ENCODE measurements around the gene USH2A.

The USH2A gene

DNA sequence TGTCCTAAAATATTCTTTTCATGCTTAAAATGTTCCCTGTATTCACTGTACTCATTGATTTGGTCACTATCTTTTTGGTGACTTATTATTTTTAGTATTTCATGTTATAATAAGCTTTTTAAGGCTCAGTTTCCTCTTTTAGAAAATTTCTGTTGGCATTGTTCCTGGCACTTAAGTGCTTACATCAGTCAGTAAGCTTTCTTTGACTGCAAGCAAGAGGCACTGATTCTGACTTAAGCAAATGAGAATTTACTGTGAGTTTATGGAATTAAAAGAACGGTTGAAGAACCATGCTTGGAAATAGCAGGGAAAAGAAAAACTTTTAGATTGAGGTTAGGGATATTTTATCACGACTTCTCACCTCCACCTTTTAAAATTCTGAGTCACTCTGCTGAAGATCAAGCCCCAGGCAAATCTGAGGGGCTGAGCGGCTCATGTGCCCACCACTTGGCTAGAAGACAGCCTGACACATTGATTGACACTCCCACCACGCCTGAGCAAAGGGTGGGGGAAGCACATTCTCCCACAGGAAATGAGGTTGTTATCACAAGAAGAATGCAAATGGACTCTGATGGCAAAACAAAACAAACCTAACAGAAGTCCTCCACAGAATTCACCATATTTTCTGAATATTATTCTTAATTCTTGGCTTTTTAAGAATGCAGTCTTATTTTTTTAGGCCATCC, 753.3 kb downstream of the USH2A start:
- no peak for DNase-seq

DNA sequence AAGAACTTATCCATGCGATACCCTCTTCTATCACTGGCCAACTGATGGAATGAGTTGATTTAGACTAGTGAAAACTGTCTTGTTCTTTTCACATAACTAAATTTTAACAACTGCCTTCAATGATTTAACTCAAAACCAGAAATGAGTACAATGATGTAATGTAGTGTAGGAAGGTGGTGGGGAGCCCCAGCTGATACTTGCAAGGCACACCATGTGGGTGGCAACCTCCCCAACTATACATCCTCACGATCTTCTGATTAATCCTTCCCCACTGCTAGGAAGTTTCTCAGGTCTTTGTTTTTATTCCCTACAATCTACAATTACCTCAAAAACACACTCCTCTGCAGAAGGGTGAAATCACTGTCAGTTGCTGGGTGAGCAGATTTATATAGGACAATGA, 755.5 kb downstream of the USH2A start:
- no peak for DNase-seq

DNA sequence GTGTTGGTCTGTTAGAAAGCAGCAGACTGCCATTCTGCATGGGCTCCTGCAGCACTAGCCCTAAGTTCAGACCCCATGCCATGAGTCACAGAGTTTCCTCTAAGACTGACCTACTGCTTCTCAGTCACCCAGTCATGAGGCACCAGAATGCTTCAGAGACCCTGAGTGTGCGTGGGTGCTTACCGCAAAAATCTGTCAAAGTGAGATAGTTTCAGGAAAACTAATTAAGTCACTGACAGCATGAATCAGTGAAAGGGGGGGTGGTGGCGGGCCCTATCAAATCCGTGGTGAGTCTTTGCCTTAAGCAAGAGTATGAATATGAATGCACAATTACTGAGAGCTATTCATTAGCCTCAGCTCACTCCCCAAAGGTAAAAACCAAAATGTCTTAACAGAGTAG, 758.0 kb downstream of the USH2A start:
- DNase-seq = no peak

GRCh38 chr1:215661033-215661432, 762.2 kb downstream of the USH2A start:
- no peak for DNase-seq

DNA sequence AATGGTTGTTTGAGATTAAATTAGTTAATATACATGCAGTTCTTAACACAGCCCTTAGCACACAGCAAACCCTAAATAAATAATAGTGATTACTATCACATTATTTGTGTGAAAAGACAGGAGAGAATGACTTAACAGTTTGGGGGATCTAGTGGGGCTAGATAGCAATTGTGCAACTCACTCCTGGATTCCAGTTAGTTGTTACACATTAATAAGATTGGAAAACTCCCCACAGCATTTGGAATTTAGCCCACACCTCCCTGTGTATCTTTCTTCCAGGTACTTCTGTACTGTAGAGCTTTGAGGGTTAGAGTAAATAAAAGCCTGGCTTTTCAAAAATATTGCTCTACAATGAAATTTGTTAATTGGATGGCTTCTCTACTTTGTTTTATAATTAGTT, 763.0 kb downstream of the USH2A start:
- no peak for DNase-seq

DNA sequence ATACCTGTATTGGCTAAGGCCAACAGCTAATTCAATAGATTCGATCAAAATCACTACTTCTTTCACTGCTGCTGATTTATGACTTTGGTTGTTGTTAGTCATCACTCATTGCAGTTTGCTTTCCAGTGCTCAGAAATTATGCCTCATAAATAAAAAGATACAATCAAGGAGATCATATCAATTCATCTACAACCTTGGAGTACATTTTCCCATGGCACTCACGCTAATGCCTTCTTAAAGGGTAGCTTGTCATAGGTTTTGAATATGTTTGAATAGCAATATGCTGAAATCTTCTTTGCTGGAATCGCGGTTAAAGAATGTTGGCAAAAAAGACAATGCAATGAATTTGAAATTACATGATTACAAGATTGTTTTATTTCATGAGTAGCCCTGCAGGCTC, 766.2 kb downstream of the USH2A start:
- no peak for DNase-seq

DNA sequence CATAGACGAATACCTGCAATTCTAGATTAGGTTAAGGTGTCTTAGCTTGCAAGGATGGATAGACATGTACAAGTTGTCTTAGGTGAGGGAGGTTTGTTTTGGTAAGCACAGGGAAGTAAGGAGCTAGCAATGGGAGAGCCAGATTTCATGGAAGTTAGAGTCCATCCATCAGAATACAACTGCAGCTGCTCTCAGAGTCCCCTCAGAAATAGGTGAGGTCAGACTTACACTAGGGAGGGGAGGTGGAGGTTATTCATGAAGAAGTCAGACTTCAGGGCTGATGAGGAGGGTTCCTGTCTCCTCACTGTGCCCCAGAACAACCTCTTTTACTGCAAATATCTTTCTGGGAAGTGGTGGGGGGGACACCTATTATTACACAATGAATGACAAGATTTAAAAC, 770.9 kb downstream of the USH2A start:
- DNase-seq = no peak

DNA sequence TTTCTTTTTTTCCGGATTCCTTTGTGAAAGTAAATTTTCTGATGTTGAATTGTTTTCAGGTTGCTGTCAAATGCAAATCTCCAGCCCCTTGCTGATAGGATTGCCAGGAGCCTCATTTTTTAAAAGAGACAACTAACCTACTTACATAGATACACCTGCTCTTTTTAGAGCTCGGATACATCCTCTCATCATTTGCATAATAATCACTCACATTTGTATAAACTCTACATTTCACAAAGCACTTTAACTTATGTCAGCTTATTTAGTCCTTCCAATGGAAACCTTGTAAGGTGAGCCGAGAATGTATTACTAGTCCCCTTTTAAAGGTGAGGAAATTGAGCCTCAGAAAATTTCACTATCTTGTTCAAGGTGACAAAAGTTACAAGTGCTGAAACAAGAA, 771.4 kb downstream of the USH2A start:
- DNase-seq = no peak

GRCh38 chr1:215650446-215651149, 772.6 kb downstream of the USH2A start:
- no peak for DNase-seq

- DNase-seq = no peak
These were observed 774.3 kb downstream of the USH2A start for GRCh38 chr1:215648957-215649356.

DNA sequence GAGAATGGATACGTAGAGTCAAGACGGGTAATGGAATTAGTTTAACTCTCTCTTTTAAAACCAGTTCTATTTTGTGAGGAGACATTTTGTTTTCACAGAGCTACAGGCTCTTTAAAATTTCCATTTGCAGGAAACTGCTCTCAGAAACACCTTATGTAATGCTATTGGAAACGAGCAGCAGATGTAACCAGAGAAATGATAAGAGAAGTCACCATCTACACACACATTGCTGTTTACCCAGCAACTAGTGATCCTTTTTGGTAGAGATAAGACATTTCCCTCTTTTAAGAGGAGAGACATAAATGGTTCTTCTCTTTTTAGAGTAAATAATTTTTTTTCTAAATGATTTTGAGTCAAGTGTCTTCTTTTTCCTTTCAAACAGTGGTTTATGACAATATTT, 775.5 kb downstream of the USH2A start:
- DNase-seq = no peak

DNA sequence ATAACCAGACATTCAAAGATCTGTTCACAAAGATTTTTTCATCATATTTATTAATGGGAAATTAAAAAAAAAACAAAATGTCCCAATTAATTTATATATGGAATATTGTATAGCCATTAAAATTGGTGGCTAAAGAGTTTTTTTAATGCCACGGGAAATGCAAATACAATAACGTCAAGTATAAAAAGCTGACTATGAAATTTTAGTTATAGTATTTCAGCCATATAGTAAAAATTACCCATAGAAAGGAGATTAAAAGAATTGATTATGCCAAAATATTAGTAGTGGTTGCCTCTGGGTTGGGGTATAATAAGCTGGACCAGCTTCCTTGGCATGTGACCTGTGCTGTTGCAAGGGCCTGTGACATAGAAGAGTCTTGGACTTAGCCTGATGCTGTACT, 777.4 kb downstream of the USH2A start:
- DNase-seq = no peak

DNA sequence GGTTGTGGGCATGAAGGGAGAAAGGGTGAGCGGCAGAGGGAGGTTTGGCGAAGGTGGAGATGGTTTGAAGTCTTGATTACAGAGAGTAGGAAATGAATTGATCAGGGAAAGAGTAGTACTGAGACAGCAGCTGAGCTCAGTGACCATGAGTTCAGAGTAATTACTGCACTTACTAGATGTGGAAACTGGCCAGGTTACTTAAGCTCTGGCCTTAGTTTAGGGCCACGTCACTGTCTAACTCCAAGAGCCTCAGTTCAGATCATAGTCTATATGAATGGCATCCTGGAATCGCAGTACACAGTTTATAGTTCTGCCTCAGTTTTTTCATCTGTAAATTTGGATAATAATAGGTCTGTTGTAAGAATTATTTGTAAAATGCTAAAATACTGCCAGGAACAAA, 778.1 kb downstream of the USH2A start:
- no peak for DNase-seq

- no peak for DNase-seq
These were observed 779.5 kb downstream of the USH2A start for GRCh38 chr1:215643592-215644321.

- DNase-seq = no peak
These were observed 782.7 kb downstream of the USH2A start for GRCh38 chr1:215640429-215641148.

DNA sequence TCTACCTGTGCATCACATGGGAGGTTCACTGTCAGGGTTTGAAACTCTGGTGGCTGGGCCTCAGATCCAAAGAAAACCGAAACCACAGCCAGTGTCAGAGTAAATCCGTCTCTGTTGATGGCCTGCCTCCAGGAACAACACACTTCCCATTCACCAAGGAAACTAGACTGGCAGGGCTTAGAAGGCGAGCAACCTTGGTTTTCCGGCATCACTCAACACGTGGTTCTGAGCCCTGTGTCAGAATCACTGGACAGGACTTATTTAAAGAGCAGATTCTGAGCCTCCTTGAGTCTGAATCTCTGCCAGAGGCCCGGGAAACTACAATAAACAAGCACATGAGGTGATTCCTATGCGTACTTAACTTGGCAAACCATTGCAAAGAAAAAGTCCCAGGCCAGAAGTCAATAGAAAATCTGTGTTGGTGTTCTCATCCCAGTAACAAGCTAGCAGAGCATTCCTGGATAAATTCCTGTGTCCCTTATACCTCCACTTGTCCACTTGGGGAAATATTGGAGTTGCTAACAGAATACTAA, 786.1 kb downstream of the USH2A start:
- no peak for DNase-seq

- DNase-seq = no peak
These were observed 786.8 kb downstream of the USH2A start for GRCh38 chr1:215636258-215636965.

- DNase-seq = no peak
These were observed 787.4 kb downstream of the USH2A start for GRCh38 chr1:215635827-215636226.

DNA sequence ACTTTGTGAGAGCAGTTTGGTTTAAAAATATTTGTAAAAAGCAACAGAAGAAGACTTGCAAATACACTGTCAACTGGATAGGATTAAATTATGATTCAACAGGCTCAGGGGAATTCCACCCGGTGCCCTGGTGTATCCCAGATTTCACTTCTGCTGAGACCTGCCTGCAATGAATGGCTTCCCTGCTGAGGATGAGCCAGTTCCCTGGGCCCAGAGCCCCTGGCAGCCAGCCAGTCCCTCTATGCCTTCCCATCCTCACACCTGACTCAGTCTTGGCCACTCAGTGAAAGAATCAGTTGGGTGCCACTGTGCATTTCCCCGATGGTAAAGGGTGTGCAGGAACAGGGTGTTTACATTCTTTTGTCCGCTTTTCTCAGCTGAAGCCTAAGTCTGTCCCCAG, 791.8 kb downstream of the USH2A start:
- no peak for DNase-seq

GRCh38 chr1:215631040-215631439, 792.2 kb downstream of the USH2A start:
- no peak for DNase-seq

DNA sequence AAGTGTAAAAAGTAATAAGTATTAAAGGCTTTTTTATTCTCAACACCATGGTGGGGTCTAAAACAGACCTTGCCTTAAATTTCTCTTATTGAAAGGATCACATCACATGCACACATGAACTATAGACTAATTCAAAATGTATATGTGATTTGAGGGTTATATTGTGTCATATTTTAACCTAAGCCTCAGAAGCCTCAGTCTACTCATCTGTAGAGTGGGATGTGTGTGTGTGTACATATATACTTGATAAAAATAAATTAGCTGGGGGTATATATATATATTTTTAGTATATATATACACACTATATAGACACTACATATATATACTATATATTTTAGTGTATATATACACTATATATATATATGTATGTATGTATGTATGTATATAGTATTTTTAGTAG, 797.3 kb downstream of the USH2A start:
- no peak for DNase-seq

GRCh38 chr1:215623162-215623561, 800.1 kb downstream of the USH2A start:
- no peak for DNase-seq

- no peak for DNase-seq
These were observed 805.3 kb downstream of the USH2A start for GRCh38 chr1:215617979-215618378.

Measured in activated gamma-delta T cell treated with Interleukin-2 at 50 U/mL for 16 hours (primary cell).